Measurements from ENCODE around the gene ARID5B. TPM values are rescaled to one million over a fixed set of nuclear protein-coding genes. Genes with fewer than 3 reads are reported as not detected.

Gene ARID5B
- total RNA-seq, 1 donor from 2014 or later, result 65.1 TPM

- DNase-seq (ENCODE audit: low spot score), result no peak
- no peaks in the 10 kb centered on the region for H3K27me3 Mint-ChIP-seq (ENCODE audit: insufficient read depth)
- peaks cover 91% of the 10 kb centered on the region for H3K4me1 Mint-ChIP-seq (ENCODE audit: low read depth)
- peaks cover 74% of the 10 kb centered on the region for H3K36me3 Mint-ChIP-seq (ENCODE audit: low read depth)
- H3K4me3 Mint-ChIP-seq, result no peak overlapping the region
- H3K27ac Mint-ChIP-seq, result peak overlapping the region; percentile 21
- intact Hi-C loops (cut with micrococcal nuclease), result no loop called here
- H3K9me3 Mint-ChIP-seq, result peaks cover 4% of the 10 kb centered on the region
Observed at GRCh38 chr10:62076891-62077290, 175.4 kb downstream of the ARID5B start.

GRCh38 chr10:62077330-62078015, 176.0 kb downstream of the ARID5B start:
- Mint-ChIP-seq H3K4me1 (ENCODE audit: low read depth) (peaks cover 91% of the 10 kb centered on the region), H3K27me3 (ENCODE audit: insufficient read depth) (no peaks in the 10 kb centered on the region), H3K9me3 (peaks cover 4% of the 10 kb centered on the region), H3K36me3 (ENCODE audit: low read depth) (peaks cover 72% of the 10 kb centered on the region), H3K4me3 (no peak overlapping the region), H3K27ac (peak overlapping the region; percentile 68)
- intact Hi-C loops (cut with micrococcal nuclease), result no loop called here
- no peak for DNase-seq (ENCODE audit: low spot score)

GRCh38 chr10:62079885-62080559, 178.5 kb downstream of the ARID5B start:
- peak overlapping the region; percentile 74 for H3K27ac Mint-ChIP-seq
- H3K36me3 Mint-ChIP-seq (ENCODE audit: low read depth), result peaks cover 60% of the 10 kb centered on the region
- no peak overlapping the region for H3K4me3 Mint-ChIP-seq
- intact Hi-C loops (cut with micrococcal nuclease), result loop anchor here (2.0 kb wide), 1 partner anchor 17 kb away; no protein-coding TSS in a partner anchor
- H3K27me3 Mint-ChIP-seq (ENCODE audit: insufficient read depth), result no peaks in the 10 kb centered on the region
- H3K4me1 Mint-ChIP-seq (ENCODE audit: low read depth), result peaks cover 88% of the 10 kb centered on the region
- peaks cover 4% of the 10 kb centered on the region for H3K9me3 Mint-ChIP-seq
- no peak for DNase-seq (ENCODE audit: low spot score)

- intact Hi-C loops (cut with micrococcal nuclease), result loop anchor here (1.0 to 2.0 kb wide), 2 partner anchors 9 to 18 kb away; no protein-coding TSS in a partner anchor
- no peak for DNase-seq (ENCODE audit: low spot score)
- Mint-ChIP-seq H3K27ac (peak overlapping the region; percentile 59), H3K36me3 (ENCODE audit: low read depth) (peaks cover 63% of the 10 kb centered on the region), H3K4me3 (peak overlapping the region; percentile 11), H3K4me1 (ENCODE audit: low read depth) (peaks cover 89% of the 10 kb centered on the region), H3K9me3 (peaks cover 4% of the 10 kb centered on the region), H3K27me3 (ENCODE audit: insufficient read depth) (no peaks in the 10 kb centered on the region)
Observed at GRCh38 chr10:62080905-62081304, 179.4 kb downstream of the ARID5B start.

- no peak for DNase-seq (ENCODE audit: low spot score)
- no peaks in the 10 kb centered on the region for H3K27me3 Mint-ChIP-seq (ENCODE audit: insufficient read depth)
- intact Hi-C loops (cut with micrococcal nuclease), result loop anchor here (1.0 to 2.0 kb wide), 3 partner anchors 9 to 30 kb away; no protein-coding TSS in a partner anchor
- peak overlapping the region; percentile 78 for H3K4me3 Mint-ChIP-seq
- peaks cover 4% of the 10 kb centered on the region for H3K9me3 Mint-ChIP-seq
- H3K4me1 Mint-ChIP-seq (ENCODE audit: low read depth), result peaks cover 85% of the 10 kb centered on the region
- H3K27ac Mint-ChIP-seq, result peak overlapping the region; percentile 84
- H3K36me3 Mint-ChIP-seq (ENCODE audit: low read depth), result peaks cover 61% of the 10 kb centered on the region
Observed at GRCh38 chr10:62081341-62082270, 180.1 kb downstream of the ARID5B start.

GRCh38 chr10:62082271-62082656, 180.8 kb downstream of the ARID5B start:
- peak overlapping the region; percentile 84 for H3K27ac Mint-ChIP-seq
- intact Hi-C loops (cut with micrococcal nuclease), result loop anchor here (1.0 kb wide), 1 partner anchor 31 kb away; no protein-coding TSS in a partner anchor
- H3K27me3 Mint-ChIP-seq (ENCODE audit: insufficient read depth), result no peaks in the 10 kb centered on the region
- H3K36me3 Mint-ChIP-seq (ENCODE audit: low read depth), result peaks cover 56% of the 10 kb centered on the region
- H3K4me3 Mint-ChIP-seq, result peak overlapping the region; percentile 78
- H3K9me3 Mint-ChIP-seq, result peaks cover 4% of the 10 kb centered on the region
- DNase-seq (ENCODE audit: low spot score), result no peak
- H3K4me1 Mint-ChIP-seq (ENCODE audit: low read depth), result peaks cover 78% of the 10 kb centered on the region

- H3K4me1 Mint-ChIP-seq (ENCODE audit: low read depth), result peaks cover 72% of the 10 kb centered on the region
- peaks cover 4% of the 10 kb centered on the region for H3K9me3 Mint-ChIP-seq
- peaks cover 55% of the 10 kb centered on the region for H3K36me3 Mint-ChIP-seq (ENCODE audit: low read depth)
- peak overlapping the region; percentile 84 for H3K27ac Mint-ChIP-seq
- peak; percentile 26 for DNase-seq (ENCODE audit: low spot score)
- H3K27me3 Mint-ChIP-seq (ENCODE audit: insufficient read depth), result no peaks in the 10 kb centered on the region
- intact Hi-C loops (cut with micrococcal nuclease), result loop anchor here (1.0 kb wide), 2 partner anchors 32 to 100 kb away; no protein-coding TSS in a partner anchor
- H3K4me3 Mint-ChIP-seq, result peak overlapping the region; percentile 78
Observed at GRCh38 chr10:62082729-62083411, 181.4 kb downstream of the ARID5B start.

GRCh38 chr10:62083412-62084267, 182.1 kb downstream of the ARID5B start:
- peaks cover 4% of the 10 kb centered on the region for H3K9me3 Mint-ChIP-seq
- H3K4me1 Mint-ChIP-seq (ENCODE audit: low read depth), result peaks cover 72% of the 10 kb centered on the region
- intact Hi-C loops (cut with micrococcal nuclease), result loop anchor here (1.0 kb wide), 1 partner anchor 100 kb away; no protein-coding TSS in a partner anchor
- no peaks in the 10 kb centered on the region for H3K27me3 Mint-ChIP-seq (ENCODE audit: insufficient read depth)
- peak overlapping the region; percentile 84 for H3K27ac Mint-ChIP-seq
- H3K36me3 Mint-ChIP-seq (ENCODE audit: low read depth), result peaks cover 57% of the 10 kb centered on the region
- no peak for DNase-seq (ENCODE audit: low spot score)
- peak overlapping the region; percentile 78 for H3K4me3 Mint-ChIP-seq

GRCh38 chr10:62084451-62084850, 183.0 kb downstream of the ARID5B start:
- H3K27me3 Mint-ChIP-seq (ENCODE audit: insufficient read depth), result no peaks in the 10 kb centered on the region
- H3K9me3 Mint-ChIP-seq, result peaks cover 4% of the 10 kb centered on the region

GRCh38 chr10:62085404-62085803, 183.9 kb downstream of the ARID5B start:
- no peak for DNase-seq (ENCODE audit: low spot score)
- intact Hi-C loops (cut with micrococcal nuclease), result loop anchor here (1.0 kb wide), 2 partner anchors 35 to 160 kb away; no protein-coding TSS in a partner anchor
- H3K4me1 Mint-ChIP-seq (ENCODE audit: low read depth), result peaks cover 73% of the 10 kb centered on the region
- peaks cover 56% of the 10 kb centered on the region for H3K36me3 Mint-ChIP-seq (ENCODE audit: low read depth)
- no peaks in the 10 kb centered on the region for H3K27me3 Mint-ChIP-seq (ENCODE audit: insufficient read depth)
- H3K4me3 Mint-ChIP-seq, result no peak overlapping the region
- no peaks in the 10 kb centered on the region for H3K9me3 Mint-ChIP-seq
- H3K27ac Mint-ChIP-seq, result peak overlapping the region; percentile 84

More at GRCh38 chr10:62084451-62084850, 183.0 kb downstream of the ARID5B start:
- Mint-ChIP-seq H3K36me3 (ENCODE audit: low read depth) (peaks cover 55% of the 10 kb centered on the region), H3K4me3 (no peak overlapping the region), H3K27ac (peak overlapping the region; percentile 84), H3K4me1 (ENCODE audit: low read depth) (peaks cover 73% of the 10 kb centered on the region)
- DNase-seq (ENCODE audit: low spot score), result no peak
- intact Hi-C loops (cut with micrococcal nuclease), result no loop called here

GRCh38 chr10:62085821-62086220, 184.3 kb downstream of the ARID5B start:
- Mint-ChIP-seq H3K27ac (peak overlapping the region; percentile 84), H3K27me3 (ENCODE audit: insufficient read depth) (no peaks in the 10 kb centered on the region), H3K4me1 (ENCODE audit: low read depth) (peaks cover 73% of the 10 kb centered on the region), H3K36me3 (ENCODE audit: low read depth) (peaks cover 58% of the 10 kb centered on the region), H3K4me3 (no peak overlapping the region), H3K9me3 (no peaks in the 10 kb centered on the region)
- intact Hi-C loops (cut with micrococcal nuclease), result loop anchor here (1.0 kb wide), 2 partner anchors 34 to 159 kb away; no protein-coding TSS in a partner anchor
- DNase-seq (ENCODE audit: low spot score), result no peak

Measured in activated T-helper 1 cell treated with anti-CD3 and anti-CD28 coated beads, Interleukin-12 subunit alpha, Interleukin-12 subunit beta, Interleukin-2, Interleukin-4 antibody, amounts not matched to agents 30 ng/mL and 10 ng/mL and 1 ng/mL, durations not matched to agents 14 hours and 24 hours and 36 hours (primary cell).